ENCODE data around the gene MAGEA10. TPM values are rescaled to one million over a fixed set of nuclear protein-coding genes. Genes with fewer than 3 reads are reported as not detected.

MAGEA10 gene
- total RNA-seq, 2 experiments from 2014 or later: not detected

DNA sequence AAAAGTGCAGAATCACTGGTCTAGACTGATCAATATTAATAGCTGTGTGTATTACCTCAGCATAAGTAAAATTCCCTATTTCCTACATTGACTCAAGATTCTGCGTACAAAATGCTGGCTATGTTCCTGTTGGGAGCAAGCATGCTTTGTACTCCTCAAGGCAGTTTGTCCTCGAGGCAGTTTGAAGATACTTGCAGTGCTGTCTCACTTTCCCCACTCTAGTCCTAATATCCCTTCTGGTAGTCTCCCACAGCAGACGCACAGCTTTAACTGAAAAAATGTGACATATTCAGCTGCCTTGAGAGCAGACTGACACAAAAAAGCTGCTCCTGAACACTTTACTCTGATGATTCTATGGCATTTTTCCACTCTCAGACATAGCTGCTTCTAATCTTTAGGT, 12.9 kb upstream of the MAGEA10 start:
- no peaks in the 10 kb centered on the region for H3K4me1 ChIP-seq (ENCODE audit: insufficient read depth, low read length, poor library complexity, severe bottlenecking)
- ChIA-PET POLR2A (no interaction called here), CTCF (ENCODE audit: unreplicated experiment) (no interaction called here)
- no peaks in the 10 kb centered on the region for H3K79me2 ChIP-seq (ENCODE audit: insufficient read depth, low read depth, low read length)
- no peak for DNase-seq (ENCODE audit: low spot score)
- BruUV-seq (replicated peaks): no TSS peak
- TF ChIP-seq CTCF (conservative IDR thresholded peaks at IDR 0.05; ENCODE audit: low read length) (no peak), EZH2phosphoT487 (IDR thresholded peaks at IDR 0.05; ENCODE audit: borderline replicate concordance, low read depth, low read length) (no peak)
- no peaks in the 10 kb centered on the region for H3K9me3 ChIP-seq (ENCODE audit: low read length)
- H2AFZ ChIP-seq (ENCODE audit: low read length): no peak overlapping the region
- no peak overlapping the region for H3K27ac ChIP-seq (ENCODE audit: low read depth, low read length, poor library complexity, severe bottlenecking)
- no peaks in the 10 kb centered on the region for H3K36me3 ChIP-seq (ENCODE audit: insufficient read depth, low read length)
- no peaks in the 10 kb centered on the region for H3K9me2 ChIP-seq (ENCODE audit: insufficient read depth, low read length)
- H3K4me3 ChIP-seq (ENCODE audit: low read depth, low read length, poor library complexity, severe bottlenecking): no peak overlapping the region
- H3K4me2 ChIP-seq (ENCODE audit: low read length): no peak overlapping the region
- no peaks in the 10 kb centered on the region for H4K20me1 ChIP-seq (ENCODE audit: insufficient read depth, low read length)
- intact Hi-C loops (cut with micrococcal nuclease; ENCODE audit: unreplicated experiment): no loop called here

DNA sequence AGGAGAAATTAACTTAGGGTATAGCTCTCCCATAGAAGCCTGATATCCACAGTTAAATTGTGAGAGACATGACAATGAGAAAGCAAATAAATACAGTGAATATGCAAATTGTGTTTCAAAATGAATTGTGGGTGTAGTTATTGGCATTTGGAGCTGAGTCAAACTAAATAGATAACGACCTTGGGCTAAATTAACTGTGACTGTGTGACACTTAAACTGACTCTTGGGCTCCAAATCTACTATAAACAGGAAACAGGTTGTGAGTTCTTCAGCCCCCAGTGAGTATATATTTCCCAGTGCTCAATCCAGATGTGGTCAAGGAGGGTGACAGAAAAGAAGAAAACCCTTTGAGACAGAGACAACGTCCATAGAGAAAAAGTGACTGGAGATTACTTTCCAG, 11.3 kb upstream of the MAGEA10 start:
- no TSS peak for BruUV-seq (replicated peaks)

GRCh38 chrX:152139589-152139988, 1.2 kb upstream of the MAGEA10 start:
- H3K36me3 ChIP-seq (ENCODE audit: insufficient read depth, low read length): no peaks in the 10 kb centered on the region
- ChIA-PET CTCF (ENCODE audit: unreplicated experiment) (no interaction called here), POLR2A (no interaction called here)
- H3K9me3 ChIP-seq (ENCODE audit: low read length): no peaks in the 10 kb centered on the region
- intact Hi-C loops (cut with micrococcal nuclease; ENCODE audit: unreplicated experiment): no loop called here
- TF ChIP-seq CTCF (conservative IDR thresholded peaks at IDR 0.05; ENCODE audit: low read length) (no peak), EZH2phosphoT487 (IDR thresholded peaks at IDR 0.05; ENCODE audit: borderline replicate concordance, low read depth, low read length) (no peak)
- H4K20me1 ChIP-seq (ENCODE audit: insufficient read depth, low read length): no peaks in the 10 kb centered on the region
- H3K79me2 ChIP-seq (ENCODE audit: insufficient read depth, low read depth, low read length): no peaks in the 10 kb centered on the region
- no peak overlapping the region for H3K4me2 ChIP-seq (ENCODE audit: low read length)
- no peak overlapping the region for H3K4me3 ChIP-seq (ENCODE audit: low read depth, low read length, poor library complexity, severe bottlenecking)
- H2AFZ ChIP-seq (ENCODE audit: low read length): no peak overlapping the region
- no TSS peak for BruUV-seq (replicated peaks)
- no peaks in the 10 kb centered on the region for H3K4me1 ChIP-seq (ENCODE audit: insufficient read depth, low read length, poor library complexity, severe bottlenecking)
- DNase-seq (ENCODE audit: low spot score): no peak
- H3K27ac ChIP-seq (ENCODE audit: low read depth, low read length, poor library complexity, severe bottlenecking): no peak overlapping the region
- H3K9me2 ChIP-seq (ENCODE audit: insufficient read depth, low read length): no peaks in the 10 kb centered on the region

More for the DNA sequence above, 11.3 kb upstream of the MAGEA10 start:
- no peaks in the 10 kb centered on the region for H3K36me3 ChIP-seq (ENCODE audit: insufficient read depth, low read length)
- H2AFZ ChIP-seq (ENCODE audit: low read length): no peak overlapping the region
- ChIA-PET POLR2A (no interaction called here), CTCF (ENCODE audit: unreplicated experiment) (no interaction called here)
- no peak for DNase-seq (ENCODE audit: low spot score)
- no peak overlapping the region for H3K4me3 ChIP-seq (ENCODE audit: low read depth, low read length, poor library complexity, severe bottlenecking)
- H3K27ac ChIP-seq (ENCODE audit: low read depth, low read length, poor library complexity, severe bottlenecking): no peak overlapping the region
- intact Hi-C loops (cut with micrococcal nuclease; ENCODE audit: unreplicated experiment): no loop called here
- no peaks in the 10 kb centered on the region for H3K79me2 ChIP-seq (ENCODE audit: insufficient read depth, low read depth, low read length)
- no peaks in the 10 kb centered on the region for H3K9me2 ChIP-seq (ENCODE audit: insufficient read depth, low read length)
- no peak for TF ChIP-seq CTCF (conservative IDR thresholded peaks at IDR 0.05; ENCODE audit: low read length)
- no peak for TF ChIP-seq EZH2phosphoT487 (IDR thresholded peaks at IDR 0.05; ENCODE audit: borderline replicate concordance, low read depth, low read length)
- H3K4me2 ChIP-seq (ENCODE audit: low read length): no peak overlapping the region
- no peaks in the 10 kb centered on the region for H3K9me3 ChIP-seq (ENCODE audit: low read length)
- no peaks in the 10 kb centered on the region for H3K4me1 ChIP-seq (ENCODE audit: insufficient read depth, low read length, poor library complexity, severe bottlenecking)
- H4K20me1 ChIP-seq (ENCODE audit: insufficient read depth, low read length): no peaks in the 10 kb centered on the region

Measured in OCI-LY7 (cell line).